DND-41 (cell line): ENCODE measurements around the gene ACSL1.

Source experiments
- ATAC-seq: fragments of 200-7000 bp; cut with Tn5 transposase; 3 replicates; pipeline ENCODE4 v1.9.1; 2021; ENCODE audit warnings: low read depth; ENCODE audit not compliant: insufficient read depth
- DNase-seq: peaks from one replicate; pipeline ENCODE4 v3.0.0-alpha.2; 2020
- H2AFZ ChIP-seq: 2 replicates; pipeline ENCODE4 v1.6.0; 2012; ENCODE audit warnings: low read depth, low read length
- H3K27ac ChIP-seq: 2 replicates; pipeline ENCODE4 v1.5.1; 2012; ENCODE audit warnings: low read length, inconsistent platforms
- H3K27me3 ChIP-seq: fragments of 200-600 bp; sonication (generic); 2 replicates; pipeline ENCODE4 v1.6.0; 2012; ENCODE audit warnings: low read length, mild to moderate bottlenecking, inconsistent platforms; ENCODE audit not compliant: insufficient read depth, poor library complexity
- H3K36me3 ChIP-seq: 2 replicates; pipeline ENCODE4 v1.5.1; 2012; ENCODE audit warnings: low read length, inconsistent platforms; ENCODE audit not compliant: insufficient read depth
- H3K4me1 ChIP-seq: 2 replicates; pipeline ENCODE4 v1.5.1; 2012; ENCODE audit warnings: mild to moderate bottlenecking, low read length; ENCODE audit not compliant: insufficient read depth
- H3K4me2 ChIP-seq: 2 replicates; pipeline ENCODE4 v1.6.0; 2012; ENCODE audit warnings: mild to moderate bottlenecking, moderate library complexity, low read length, inconsistent platforms; ENCODE audit not compliant: insufficient read depth
- H3K4me3 ChIP-seq, 2 experiments: fragments of 200-600 bp in 1 of 2; shearing (Covaris generic) in 1 of 2; 2 replicates each; pipeline ENCODE4 v1.5.1; 2012 to 2016; ENCODE audit warnings: inconsistent platforms in 2 of 2, low read length in 2 of 2, mild to moderate bottlenecking in 2 of 2, low read depth in 1 of 2, moderate library complexity in 1 of 2
- H3K79me2 ChIP-seq: 2 replicates; pipeline ENCODE4 v1.6.0; 2012; ENCODE audit warnings: low read length, inconsistent platforms; ENCODE audit not compliant: insufficient read depth
- H3K9ac ChIP-seq: 2 replicates; pipeline ENCODE4 v1.6.0; 2012; ENCODE audit warnings: low read depth, mild to moderate bottlenecking, inconsistent platforms, low read length, moderate library complexity
- H3K9me3 ChIP-seq: 2 replicates; pipeline ENCODE4 v1.5.1; 2012; ENCODE audit warnings: low read length, moderate library complexity, mild to moderate bottlenecking, inconsistent platforms; ENCODE audit not compliant: insufficient read depth, severe bottlenecking
- H4K20me1 ChIP-seq: 2 replicates; pipeline ENCODE4 v1.6.0; 2012; ENCODE audit warnings: low read length; ENCODE audit not compliant: insufficient read depth
- CTCF ChIP-seq: IDR thresholded peaks from 2 replicates; pipeline ENCODE4 v1.5.1; 2012; ENCODE audit warnings: borderline replicate concordance, low read length, moderate library complexity, mild to moderate bottlenecking; ENCODE audit not compliant: poor library complexity, severe bottlenecking; ENCODE audit errors: extremely low read depth
- EZH2 ChIP-seq: IDR thresholded peaks from 3 replicates; pipeline ENCODE4 v1.6.1; 2012; ENCODE audit warnings: borderline replicate concordance, low read depth, mild to moderate bottlenecking, moderate library complexity, low read length, inconsistent platforms; ENCODE audit not compliant: severe bottlenecking

ACSL1 gene

DNA sequence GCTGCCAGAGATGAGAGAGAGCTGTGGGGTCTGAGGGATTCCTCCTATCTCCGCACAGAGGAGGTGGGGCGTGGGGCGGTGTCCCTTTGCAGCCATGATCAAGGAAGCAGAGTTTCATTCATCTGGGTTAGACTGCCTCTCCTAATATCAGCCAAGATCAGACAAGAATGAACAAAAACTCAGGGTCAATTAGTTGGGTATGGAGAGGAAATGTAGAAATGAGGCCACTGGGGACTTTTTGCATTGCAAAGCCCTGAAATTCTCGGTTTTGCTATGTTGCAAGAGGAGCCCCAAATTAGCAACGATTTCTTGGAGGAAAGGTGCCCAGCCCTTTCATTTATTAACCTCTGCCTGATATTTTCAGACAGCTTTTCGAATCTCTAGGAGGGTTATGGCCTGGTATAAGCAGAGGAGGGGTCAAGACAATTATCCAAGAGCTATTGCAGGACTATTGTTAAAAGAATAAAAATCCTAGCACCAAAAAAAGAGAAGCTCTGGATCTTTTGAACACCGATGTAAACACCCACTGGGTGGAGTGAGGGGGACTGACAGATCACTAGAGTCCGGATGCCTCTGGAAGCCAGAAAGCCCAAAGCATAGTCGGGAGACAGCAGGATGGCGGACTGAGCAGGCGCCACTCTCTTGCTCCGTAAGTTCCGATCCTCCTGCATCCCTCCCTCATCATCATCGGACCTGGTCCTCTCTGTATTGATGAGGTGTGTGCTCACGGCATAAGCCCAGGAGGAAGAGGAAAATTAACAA, 34.4 kb upstream of the ACSL1 start:
- no peak overlapping the region for H3K4me2 ChIP-seq
- no peak for ATAC-seq
- H4K20me1 ChIP-seq: no peaks in the 10 kb centered on the region
- no peaks in the 10 kb centered on the region for H3K4me1 ChIP-seq
- no peaks in the 10 kb centered on the region for H3K9me3 ChIP-seq
- H2AFZ ChIP-seq: no peak overlapping the region
- H3K4me3 ChIP-seq: no peak overlapping the region
- TF ChIP-seq CTCF: no peak
- TF ChIP-seq EZH2: no peak
- no peaks in the 10 kb centered on the region for H3K79me2 ChIP-seq
- H3K27me3 ChIP-seq: peaks cover 6% of the 10 kb centered on the region
- no peak overlapping the region for H3K27ac ChIP-seq
- H3K9ac ChIP-seq: no peak overlapping the region
- no peak for DNase-seq
- H3K36me3 ChIP-seq: no peaks in the 10 kb centered on the region

GRCh38 chr4:184857441-184858121, 31.8 kb upstream of the ACSL1 start:
- H3K27ac ChIP-seq: no peak overlapping the region
- no peak overlapping the region for H3K9ac ChIP-seq
- ATAC-seq (no peak), DNase-seq (no peak)
- no peak overlapping the region for H3K4me2 ChIP-seq
- H3K4me3 ChIP-seq: no peak overlapping the region
- H3K27me3 ChIP-seq: peaks cover 3% of the 10 kb centered on the region
- H4K20me1 ChIP-seq: no peaks in the 10 kb centered on the region
- H3K36me3 ChIP-seq: no peaks in the 10 kb centered on the region
- no peak overlapping the region for H2AFZ ChIP-seq
- no peaks in the 10 kb centered on the region for H3K9me3 ChIP-seq
- no peaks in the 10 kb centered on the region for H3K4me1 ChIP-seq
- no peak for TF ChIP-seq EZH2
- TF ChIP-seq CTCF: no peak
- H3K79me2 ChIP-seq: no peaks in the 10 kb centered on the region

DNA sequence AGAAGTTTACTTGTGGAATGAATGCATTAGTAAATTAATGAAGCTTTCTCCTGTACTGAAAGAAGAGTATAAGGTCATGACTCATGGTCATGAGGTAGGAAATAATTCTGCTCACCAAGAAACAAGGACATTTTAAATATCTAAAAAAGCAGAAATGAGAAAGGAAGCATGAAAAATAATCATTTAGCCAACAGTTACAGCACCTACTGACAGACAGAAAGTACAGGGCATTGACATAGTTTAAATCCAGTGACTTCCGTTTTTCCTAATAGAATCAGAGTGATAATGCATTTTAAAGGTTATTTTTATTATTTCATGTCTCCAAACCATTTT, 30.5 kb upstream of the ACSL1 start:
- Histone ChIP-seq H3K4me2 (no peak overlapping the region), H3K4me1 (no peaks in the 10 kb centered on the region), H3K9ac (no peak overlapping the region), H2AFZ (no peak overlapping the region), H3K27me3 (peaks cover 5% of the 10 kb centered on the region), H3K36me3 (no peaks in the 10 kb centered on the region), H4K20me1 (no peaks in the 10 kb centered on the region), H3K27ac (no peak overlapping the region), H3K4me3 (no peak overlapping the region), H3K9me3 (no peaks in the 10 kb centered on the region), H3K79me2 (no peaks in the 10 kb centered on the region)
- ATAC-seq: no peak
- no peak for DNase-seq
- TF ChIP-seq CTCF (no peak), EZH2 (no peak)
